HG03342 (cell line): ENCODE measurements around the gene RPL22.

ENCODE experiments used
- ATAC-seq: cut with Tn5 transposase; IDR thresholded peaks from one replicate; pipeline ENCODE4 v1.9.1; 2021; ENCODE audit warnings: mild to moderate bottlenecking, moderate library complexity; ENCODE audit not compliant: unreplicated experiment

RPL22 gene

DNA sequence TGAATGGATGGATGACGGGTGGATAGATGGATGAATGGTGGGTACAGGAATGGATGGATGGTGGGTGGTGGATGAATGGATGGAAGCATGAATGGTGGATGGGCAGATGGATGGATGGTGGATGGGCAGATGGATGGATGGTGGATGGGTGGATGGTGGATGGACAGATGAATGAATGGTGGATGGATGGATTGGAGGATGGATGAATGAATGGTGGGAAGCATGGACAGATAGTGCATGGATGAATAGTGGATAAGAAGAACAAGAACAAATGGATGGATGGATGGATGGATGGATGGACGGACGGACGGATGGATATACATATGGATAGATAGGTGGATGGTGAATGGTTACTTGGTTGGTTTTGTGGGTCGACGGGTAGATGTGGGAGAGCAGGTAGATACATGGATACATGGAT lies 24.0 kb downstream of the RPL22 start:
- no peak for ATAC-seq

DNA sequence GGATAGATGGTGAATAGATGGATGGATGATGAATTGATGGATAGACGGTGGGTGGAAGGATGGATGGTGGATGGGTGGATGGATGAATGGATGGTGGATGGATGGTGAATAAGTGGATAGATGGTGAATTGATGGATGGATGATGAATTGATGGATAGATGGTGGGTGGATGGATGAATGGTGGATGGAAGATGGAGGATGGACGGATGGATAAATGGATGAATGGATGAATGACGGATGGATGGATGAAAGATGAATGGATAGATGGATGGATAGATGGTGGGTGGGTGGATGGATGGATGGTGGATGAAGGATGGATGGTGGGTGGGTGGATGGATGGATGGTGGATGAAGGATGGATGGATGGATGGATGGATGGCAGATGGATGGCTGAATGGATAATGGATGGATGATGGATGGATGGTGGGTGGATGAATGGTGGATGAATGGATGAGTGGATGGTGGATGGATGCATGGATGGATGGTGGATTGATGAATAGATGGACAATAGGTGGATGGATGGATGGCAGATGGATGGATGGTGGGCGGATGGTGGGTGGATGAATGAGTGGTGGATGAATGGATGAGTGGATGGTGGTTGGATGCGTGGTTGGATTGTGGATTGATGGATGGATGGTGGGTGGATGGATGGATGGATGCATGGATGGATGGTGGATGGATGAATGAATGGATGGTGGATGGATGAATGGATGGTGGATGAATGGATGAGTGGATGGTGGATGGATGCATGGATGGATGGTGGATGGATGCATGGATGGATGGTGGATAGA lies 24.6 kb downstream of the RPL22 start:
- ATAC-seq = no peak

DNA sequence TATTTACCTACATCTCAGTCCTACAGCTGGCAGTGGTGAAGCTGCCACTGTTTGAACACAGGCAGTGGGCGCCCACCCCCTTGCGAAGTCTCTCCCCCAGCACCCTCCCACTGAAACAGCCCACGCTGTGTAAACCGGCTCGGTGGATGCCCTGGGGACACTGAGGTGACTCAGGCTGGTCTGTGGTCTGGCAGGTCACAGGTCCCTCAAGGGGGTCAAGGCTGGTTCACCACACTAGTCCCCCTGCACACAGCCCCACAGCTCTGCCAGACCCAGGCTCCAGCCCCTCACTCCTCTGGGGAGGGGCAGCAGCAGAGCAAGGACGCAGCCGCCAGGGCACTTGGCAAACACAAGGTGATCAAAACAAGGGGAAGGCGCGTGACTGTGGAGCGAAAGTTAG lies 26.8 kb downstream of the RPL22 start:
- ATAC-seq = no peak

GRCh38 chr1:6171548-6172124 lies 27.8 kb downstream of the RPL22 start:
- ATAC-seq = no peak

- no peak for ATAC-seq
These were observed 28.6 kb downstream of the RPL22 start for GRCh38 chr1:6170742-6171201.

- ATAC-seq = no peak
These were observed 29.2 kb downstream of the RPL22 start for GRCh38 chr1:6170116-6170741.

GRCh38 chr1:6168947-6169586 lies 30.3 kb downstream of the RPL22 start:
- no peak for ATAC-seq

GRCh38 chr1:6167391-6168303 lies 31.7 kb downstream of the RPL22 start:
- no peak for ATAC-seq

GRCh38 chr1:6166655-6167390 lies 32.6 kb downstream of the RPL22 start:
- no peak for ATAC-seq

GRCh38 chr1:6166221-6166620 lies 33.2 kb downstream of the RPL22 start:
- ATAC-seq = no peak

GRCh38 chr1:6165441-6165985 lies 33.9 kb downstream of the RPL22 start:
- ATAC-seq = no peak

- ATAC-seq = no peak
These were observed 34.4 kb downstream of the RPL22 start for GRCh38 chr1:6165027-6165426.

- ATAC-seq = no peak
These were observed 35.3 kb downstream of the RPL22 start for GRCh38 chr1:6163973-6164617.

DNA sequence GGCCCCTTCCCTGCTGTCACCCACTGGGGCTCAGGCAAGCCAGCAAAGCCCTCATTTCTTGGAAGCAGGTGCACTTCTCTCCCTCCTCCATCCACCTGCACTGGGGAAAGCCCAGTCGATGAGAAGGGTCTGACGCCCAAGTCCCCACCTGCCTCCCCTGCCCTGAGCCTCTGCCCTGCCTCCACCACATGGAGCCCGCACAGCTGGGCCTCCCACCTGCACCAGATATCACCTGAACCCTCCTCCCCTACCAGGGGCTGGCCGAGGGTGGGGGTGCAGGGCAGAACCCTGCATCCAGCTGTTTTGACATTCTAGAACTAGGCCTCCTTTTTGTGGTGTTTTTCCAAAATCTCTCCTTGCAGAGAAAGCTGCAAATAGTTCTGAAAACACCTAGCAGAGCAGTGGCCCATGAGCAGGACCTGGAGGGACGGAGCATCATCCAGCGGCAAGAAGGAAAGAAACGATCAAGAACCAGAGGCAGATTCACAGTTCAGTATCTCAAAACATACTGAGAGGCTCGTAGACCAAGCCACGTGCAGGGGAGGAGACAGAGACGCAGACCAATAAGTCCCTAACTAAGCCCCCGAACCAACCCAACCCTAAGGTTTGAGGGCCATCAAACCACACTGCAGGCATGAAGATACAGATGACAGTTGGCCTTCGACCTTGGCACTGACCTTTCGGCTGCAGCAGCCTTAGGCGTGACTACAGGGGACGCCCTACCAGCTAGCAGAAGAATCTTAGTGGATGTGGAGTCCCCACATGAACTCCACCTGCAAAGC lies 36.0 kb downstream of the RPL22 start:
- no peak for ATAC-seq

DNA sequence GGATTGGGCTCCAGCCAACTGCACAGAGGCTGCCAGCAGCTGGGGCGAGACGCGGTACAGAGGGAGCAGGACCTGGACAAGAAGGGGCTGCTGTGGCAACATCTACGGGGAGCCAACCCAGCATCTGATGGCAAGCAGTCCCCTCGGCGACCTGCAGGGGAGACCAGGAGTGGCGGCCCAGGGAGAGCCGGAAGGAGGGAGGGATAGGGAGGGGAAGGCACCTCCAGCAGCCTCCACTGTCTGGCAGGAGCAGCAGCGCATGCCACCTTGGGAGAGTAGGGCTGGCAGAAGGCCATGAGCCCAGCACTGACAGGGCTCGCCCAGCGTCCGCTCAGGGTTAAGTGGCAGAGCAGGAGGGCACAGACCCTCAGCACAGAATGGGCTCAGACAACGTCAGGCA lies 36.6 kb downstream of the RPL22 start:
- no peak for ATAC-seq

DNA sequence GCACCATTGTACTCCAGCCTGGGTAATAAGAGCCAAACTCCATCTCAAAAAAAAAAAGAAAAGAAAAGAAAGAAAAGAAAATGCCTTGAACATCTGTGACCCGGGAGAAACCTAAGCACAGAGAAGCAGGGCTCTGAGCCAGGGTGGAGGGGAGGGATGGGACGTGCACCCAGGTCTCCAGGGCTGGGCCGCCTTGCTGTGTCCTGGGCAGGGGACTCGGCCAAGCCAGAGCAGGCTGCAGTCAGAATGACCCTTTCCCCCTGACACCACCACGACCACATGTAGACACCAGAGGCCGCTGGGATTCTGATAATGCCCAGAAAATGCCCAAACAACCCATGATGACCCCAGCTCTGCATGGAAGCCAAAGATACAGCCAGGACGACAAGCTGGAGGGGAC lies 37.1 kb downstream of the RPL22 start:
- ATAC-seq = no peak

GRCh38 chr1:6158181-6158580 lies 41.2 kb downstream of the RPL22 start:
- ATAC-seq = no peak

- ATAC-seq = no peak
These were observed 41.7 kb downstream of the RPL22 start for GRCh38 chr1:6157528-6158174.
